Caco-2 (cell line): Measurements from ENCODE around the gene A4GALT. TPM values are rescaled to one million over a fixed set of nuclear protein-coding genes. Genes with fewer than 3 reads are reported as not detected.

Source experiments
- BruUV-seq: library from RNA; stranded (reverse); fragments of 400-500 nt; replicated peaks from 2 replicates; lab custom pipeline; 2021; lab: Mats Ljungman, UMichigan
- CTCF ChIA-PET: fragments of 300-600 bp; sonication (Branson Sonifier 250); formaldehyde crosslinking; loops from one replicate; lab custom pipeline; 2022; ENCODE audit warnings: antibody characterized with exemption; lab: Charles Lee
- POLR2A ChIA-PET: fragments of 300-600 bp; sonication (Branson Sonifier 250); formaldehyde crosslinking; loops from one replicate; lab custom pipeline; 2022; ENCODE audit warnings: antibody characterized with exemption; lab: Charles Lee
- DNase-seq, 2 experiments: peaks; one replicate each; pipeline versions ENCODE4 v3.0.0 to v3.0.0-alpha.2; 2020 to 2022
- H3K27me3 ChIP-seq: replicated peaks from 2 replicates; pipeline ENCODE4 v1.6.0; 2011; ENCODE audit warnings: low read length; ENCODE audit not compliant: control insufficient read depth, insufficient read depth
- H3K36me3 ChIP-seq: 2 replicates; pipeline ENCODE4 v1.5.1; 2011; ENCODE audit warnings: low read length; ENCODE audit not compliant: control insufficient read depth, insufficient read depth
- H3K4me1 ChIP-seq: fragments of 250-450 bp; sonication (Bioruptor Pico); 2 replicates; pipeline ENCODE4 v1.5.1; 2020; ENCODE audit warnings: mild to moderate bottlenecking
- H3K4me3 ChIP-seq: 2 replicates; pipeline ENCODE4 v1.5.1; 2011; ENCODE audit warnings: low read depth, mild to moderate bottlenecking, control low read depth, low read length
- H3K9me3 ChIP-seq: fragments of 250-450 bp; sonication (Bioruptor Pico); 2 replicates; pipeline ENCODE4 v1.5.1; 2020; ENCODE audit warnings: mild to moderate bottlenecking, moderate library complexity
- H3K27ac Mint-ChIP-seq: one replicate; pipeline ENCODE4 v1.8.0; 2022; ENCODE audit warnings: mixed read lengths; ENCODE audit not compliant: unreplicated experiment
- H3K27me3 Mint-ChIP-seq: one replicate; pipeline ENCODE4 v1.8.0; 2022; ENCODE audit warnings: mixed read lengths; ENCODE audit not compliant: insufficient read depth, unreplicated experiment
- H3K36me3 Mint-ChIP-seq: one replicate; pipeline ENCODE4 v1.8.0; 2022; ENCODE audit warnings: mild to moderate bottlenecking, mixed read lengths; ENCODE audit not compliant: insufficient read depth, unreplicated experiment
- H3K4me1 Mint-ChIP-seq: one replicate; pipeline ENCODE4 v1.8.0; 2022; ENCODE audit warnings: low read depth, mixed read lengths; ENCODE audit not compliant: unreplicated experiment
- H3K4me3 Mint-ChIP-seq: one replicate; pipeline ENCODE4 v1.8.0; 2022; ENCODE audit warnings: mild to moderate bottlenecking, moderate library complexity, mixed read lengths; ENCODE audit not compliant: unreplicated experiment
- H3K9me3 Mint-ChIP-seq: one replicate; pipeline ENCODE4 v1.8.0; 2022; ENCODE audit warnings: mixed read lengths; ENCODE audit not compliant: unreplicated experiment
- CTCF ChIP-seq, 2 experiments: fragments of 200-600 bp in 1 of 2; IDR thresholded peaks; 1 replicate in 1 of 2; 2 replicates in 1 of 2; pipeline versions ENCODE4 v1.5.1 to v1.8.0; 2011 to 2022; ENCODE audit warnings: antibody characterized with exemption in 1 of 2, control low read depth in 1 of 2, inconsistent platforms in 1 of 2, low read depth in 1 of 2, low read length in 1 of 2, mild to moderate bottlenecking in 1 of 2, moderate library complexity in 1 of 2; ENCODE audit not compliant: insufficient read depth in 1 of 2, severe bottlenecking in 1 of 2, unreplicated experiment in 1 of 2
- intact Hi-C: fragments of 100-400 bp; cut with micrococcal nuclease; formaldehyde crosslinking; loops from one replicate; pipeline ENCODE4 v1.10.0; 2022; ENCODE audit not compliant: unreplicated experiment
- total RNA-seq: library from RNA; stranded (reverse); gene quantifications from 2 replicates; pipeline ENCODE4 v1.2.3, GENCODE V29; 2022

Gene A4GALT
- total RNA-seq, 1 experiment from 2014 or later = 16.2 TPM

DNA sequence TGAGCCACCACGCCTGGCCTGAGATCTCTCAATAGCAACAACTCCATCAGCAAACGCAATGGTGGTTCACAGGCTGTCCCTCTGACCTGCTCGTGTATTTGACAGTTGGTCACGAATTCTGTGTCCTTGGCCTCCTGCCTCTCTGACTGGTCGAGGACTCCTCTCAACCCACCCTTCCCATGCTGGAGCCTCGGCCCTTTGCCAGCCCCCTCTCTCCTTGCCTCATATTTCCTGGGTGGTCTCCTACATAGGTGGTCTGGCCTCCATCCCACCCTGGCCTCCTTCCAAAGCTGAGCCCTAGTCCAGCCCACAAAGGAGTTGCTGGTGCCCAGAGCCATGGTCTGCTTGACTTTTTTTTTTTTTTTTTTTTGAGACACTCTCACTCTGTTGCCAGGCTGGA is 11.4 kb upstream of the A4GALT start:
- Mint-ChIP-seq H3K9me3 (no peaks in the 10 kb centered on the region), H3K36me3 (no peaks in the 10 kb centered on the region), H3K4me3 (no peak overlapping the region), H3K27ac (peak overlapping the region; percentile 24), H3K4me1 (peaks cover 7% of the 10 kb centered on the region), H3K27me3 (no peaks in the 10 kb centered on the region)
- no peak overlapping the region for H3K4me3 ChIP-seq
- H3K4me1 ChIP-seq = peaks cover 10% of the 10 kb centered on the region
- ChIA-PET POLR2A (interaction anchor here (0.7 kb wide), 1 partner anchor 23 kb away, joined by 4 read pairs; no protein-coding TSS in a partner anchor), CTCF (no interaction called here)
- intact Hi-C loops = no loop called here
- H3K27me3 ChIP-seq = no peaks in the 10 kb centered on the region
- H3K9me3 ChIP-seq = no peaks in the 10 kb centered on the region
- TF ChIP-seq CTCF (IDR thresholded peaks at IDR 0.05; ENCODE audit: insufficient read depth in 1 of 2, low read depth in 1 of 2, low read length in 1 of 2, severe bottlenecking in 1 of 2, unreplicated experiment in 1 of 2) = no peak
- no TSS peak for BruUV-seq
- DNase-seq = no peak
- H3K36me3 ChIP-seq = no peaks in the 10 kb centered on the region

- peak overlapping the region; percentile 6 for H3K27ac Mint-ChIP-seq
- ChIA-PET POLR2A (interaction anchor here (0.6 kb wide), 1 partner anchor 10 kb away, joined by 3 read pairs; no protein-coding TSS in a partner anchor), CTCF (no interaction called here)
- no peaks in the 10 kb centered on the region for H3K9me3 ChIP-seq
- DNase-seq = peak in 1 of 2 experiments; percentile 45
- H3K4me1 ChIP-seq = peaks cover 22% of the 10 kb centered on the region
- no peaks in the 10 kb centered on the region for H3K27me3 ChIP-seq
- H3K36me3 Mint-ChIP-seq = no peaks in the 10 kb centered on the region
- peaks cover 9% of the 10 kb centered on the region for H3K4me1 Mint-ChIP-seq
- H3K9me3 Mint-ChIP-seq = no peaks in the 10 kb centered on the region
- TF ChIP-seq CTCF (IDR thresholded peaks at IDR 0.05; ENCODE audit: insufficient read depth in 1 of 2, low read depth in 1 of 2, low read length in 1 of 2, severe bottlenecking in 1 of 2, unreplicated experiment in 1 of 2) = no peak
- no peak overlapping the region for H3K4me3 Mint-ChIP-seq
- BruUV-seq = no TSS peak
- no peak overlapping the region for H3K4me3 ChIP-seq
- intact Hi-C loops = no loop called here
- no peaks in the 10 kb centered on the region for H3K36me3 ChIP-seq
- no peaks in the 10 kb centered on the region for H3K27me3 Mint-ChIP-seq
Observed at GRCh38 chr22:42726811-42727210, 6.1 kb upstream of the A4GALT start.

DNA sequence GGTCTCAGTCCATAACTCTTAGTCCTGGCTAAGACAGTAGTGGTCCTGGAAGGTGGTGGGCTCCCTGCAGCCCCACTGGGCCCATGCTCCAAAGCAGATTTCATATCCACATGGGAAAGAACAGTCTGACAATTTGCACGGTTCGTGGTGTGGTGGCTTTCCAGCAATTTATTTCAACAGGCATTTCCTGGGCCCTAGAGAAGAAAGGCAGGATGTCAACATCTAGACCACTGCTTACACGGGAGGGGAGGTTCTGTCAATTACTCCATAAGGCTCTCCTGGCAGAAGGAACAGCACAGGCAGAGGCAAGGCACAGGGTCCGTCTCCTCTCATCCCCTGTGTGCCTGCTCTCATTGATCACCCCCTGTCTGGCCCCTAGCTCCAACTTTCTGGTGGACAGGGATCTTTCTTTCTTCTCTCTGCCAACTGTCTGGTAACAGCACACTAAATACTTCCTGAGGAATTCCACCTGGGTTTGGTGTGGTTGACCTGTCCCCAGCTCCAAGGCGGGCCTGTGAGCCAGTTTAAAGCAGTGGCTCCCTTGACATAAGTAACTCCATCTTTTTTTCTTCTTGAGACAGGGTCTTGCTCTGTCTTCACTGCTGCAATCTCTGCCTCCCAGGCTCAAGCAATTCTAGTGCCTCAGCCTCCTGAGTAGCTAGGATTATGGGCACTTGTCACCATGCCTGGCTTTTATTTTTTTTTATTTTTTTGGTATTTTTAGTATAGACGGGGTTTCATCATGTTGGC is 5.1 kb upstream of the A4GALT start:
- Mint-ChIP-seq H3K4me1 (peaks cover 9% of the 10 kb centered on the region), H3K36me3 (no peaks in the 10 kb centered on the region), H3K4me3 (no peak overlapping the region), H3K27me3 (no peaks in the 10 kb centered on the region), H3K9me3 (no peaks in the 10 kb centered on the region), H3K27ac (no peak overlapping the region)
- DNase-seq = no peak
- BruUV-seq = no TSS peak
- TF ChIP-seq CTCF (IDR thresholded peaks at IDR 0.05; ENCODE audit: insufficient read depth in 1 of 2, low read depth in 1 of 2, low read length in 1 of 2, severe bottlenecking in 1 of 2, unreplicated experiment in 1 of 2) = no peak
- ChIA-PET POLR2A (interaction anchor here (0.8 kb wide), 1 partner anchor 111 kb away, joined by 3 read pairs; the partner anchor contains the start of gene POLDIP3), CTCF (no interaction called here)
- H3K9me3 ChIP-seq = no peaks in the 10 kb centered on the region
- H3K27me3 ChIP-seq = no peaks in the 10 kb centered on the region
- H3K4me3 ChIP-seq = no peak overlapping the region
- intact Hi-C loops = no loop called here
- H3K36me3 ChIP-seq = no peaks in the 10 kb centered on the region
- peaks cover 22% of the 10 kb centered on the region for H3K4me1 ChIP-seq
